Measurements from ENCODE around the gene NDOR1.

NDOR1 gene

GRCh38 chr9:137205126-137206069 lies at the start of gene NDOR1, which contains the start of gene TMEM203:
Gene NDOR1, plus strand, starts transcription at chr9:137205700. Its CDS starts 78 bp downstream, at chr9:137205778.
Gene TMEM203, minus strand, starts transcription at chr9:137205648. Its CDS starts 234 bp downstream, at chr9:137205414.
- TF ChIP-seq CTCF (IDR thresholded peaks at IDR 0.05): no peak

- no peak for TF ChIP-seq CTCF (IDR thresholded peaks at IDR 0.05)
These were observed 48.7 kb upstream of the NDOR1 start for GRCh38 chr9:137156567-137157375.

- TF ChIP-seq CTCF (IDR thresholded peaks at IDR 0.05): no peak
These were observed 47.7 kb upstream of the NDOR1 start for GRCh38 chr9:137157618-137158415.

- TF ChIP-seq CTCF (IDR thresholded peaks at IDR 0.05): no peak
These were observed 46.9 kb upstream of the NDOR1 start for GRCh38 chr9:137158625-137159024.

- TF ChIP-seq CTCF (IDR thresholded peaks at IDR 0.05): no peak
These were observed 46.1 kb upstream of the NDOR1 start for GRCh38 chr9:137159105-137160053.

- no peak for TF ChIP-seq CTCF (IDR thresholded peaks at IDR 0.05)
These were observed 45.5 kb upstream of the NDOR1 start for GRCh38 chr9:137160054-137160425.

All from LNCAP (cell line).